K562 (cell line): ENCODE data around the gene MAN1B1. TPM values are rescaled to one million over a fixed set of nuclear protein-coding genes. Genes with fewer than 3 reads are reported as not detected.
"Not testable (repeated sequence)": the region's sequence is repeated elsewhere in the genome, so short reads cannot be mapped to it uniquely, and the experiment has no call there.

Source experiments
- ATAC-seq: fragments of 200-7000 bp; cut with Tn5 transposase; 3 replicates; pipeline ENCODE4 v1.9.1; 2020; ENCODE audit warnings: moderate library complexity
- BruUV-seq: library from RNA; stranded (reverse); fragments of 400-500 nt; replicated peaks from 2 replicates; lab custom pipeline; 2021; lab: Mats Ljungman, UMichigan
- CTCF ChIA-PET: fragments of 300-600 bp; formaldehyde crosslinking; extraction: SDS; loops from one replicate; lab custom pipeline; 2021; ENCODE audit warnings: low intra/inter-chr PET ratio; lab: Yijun Ruan, JAX
- POLR2A ChIA-PET: fragments of 300-600, 350-650 bp; sonication (Branson Sonifier 250); formaldehyde crosslinking; extraction: SDS; loops from one replicate; lab custom pipeline; 2021; ENCODE audit warnings: antibody characterized with exemption, inconsistent platforms; lab: Yijun Ruan, JAX
- DNase-seq, 4 experiments: peaks; one replicate each; pipeline versions ENCODE4 v3.0.0 to v3.0.0-alpha.2; 2011 to 2018; ENCODE audit warnings: low spot score in 3 of 4, mixed read lengths in 3 of 4; ENCODE audit errors: extremely low read depth in 1 of 4
- FAIRE-seq: peaks from 2 replicates; lab custom pipeline; 2011; peaks lifted over from hg19 to GRCh38; lab: Jason Lieb, UNC
- H2AFZ ChIP-seq: 2 replicates; pipeline ENCODE4 v1.6.0; 2011; ENCODE audit warnings: low read depth, low read length, control low read depth, inconsistent platforms
- H3K27ac ChIP-seq: fragments of 200-600 bp; 3 replicates; pipeline ENCODE4 v1.8.0; 2011; ENCODE audit warnings: low read depth, mild to moderate bottlenecking, control low read depth, inconsistent platforms, low read length, moderate library complexity, mixed read lengths; ENCODE audit errors: extremely low read depth
- H3K27me3 ChIP-seq, 2 experiments: fragments of 300-600 bp in 1 of 2; 2 replicates in 1 of 2; 3 replicates in 1 of 2; pipeline versions ENCODE4 v1.6.0 to v1.8.0; 2011; ENCODE audit warnings: inconsistent platforms in 2 of 2, low read length in 2 of 2, mild to moderate bottlenecking in 1 of 2, mixed read lengths in 1 of 2, moderate library complexity in 1 of 2; ENCODE audit not compliant: control insufficient read depth in 2 of 2, insufficient read depth in 2 of 2
- H3K36me3 ChIP-seq: fragments of 300-600 bp; 3 replicates; pipeline ENCODE4 v1.8.0; 2011; ENCODE audit warnings: mild to moderate bottlenecking, low read length, inconsistent platforms; ENCODE audit not compliant: control insufficient read depth, insufficient read depth
- H3K4me1 ChIP-seq, 2 experiments: fragments of 200-600 bp in 1 of 2; replicated peaks in 1 of 2; 2 replicates in 1 of 2; 3 replicates in 1 of 2; pipeline versions ENCODE4 v1.5.1 to v1.8.0; 2011; ENCODE audit warnings: inconsistent platforms in 2 of 2, low read length in 2 of 2, mild to moderate bottlenecking in 1 of 2, mixed read lengths in 1 of 2, moderate library complexity in 1 of 2; ENCODE audit not compliant: control insufficient read depth in 2 of 2, insufficient read depth in 2 of 2
- H3K4me2 ChIP-seq: 2 replicates; pipeline ENCODE4 v1.6.1; 2011; ENCODE audit warnings: low read length, control low read depth, inconsistent platforms, mixed read lengths; ENCODE audit not compliant: insufficient read depth
- H3K4me3 ChIP-seq: fragments of 200-600 bp; sonication (generic), shearing (Covaris generic); 2 replicates; pipeline ENCODE4 v1.5.1; 2016; ENCODE audit warnings: control low read depth, inconsistent platforms
- H3K79me2 ChIP-seq: fragments of 200-600 bp; 3 replicates; pipeline ENCODE4 v1.8.0; 2011; ENCODE audit warnings: low read length, inconsistent platforms; ENCODE audit not compliant: control insufficient read depth, insufficient read depth
- H3K9ac ChIP-seq, 2 experiments: 2 replicates each; pipeline versions ENCODE4 v1.6.0 to v1.6.1; 2011; ENCODE audit warnings: low read depth in 2 of 2, low read length in 2 of 2, control low read depth in 1 of 2, inconsistent platforms in 1 of 2, mild to moderate bottlenecking in 1 of 2, mixed read lengths in 1 of 2; ENCODE audit not compliant: insufficient read depth in 1 of 2
- H3K9me1 ChIP-seq: one replicate; pipeline ENCODE4 v1.6.0; 2011; ENCODE audit warnings: inconsistent platforms, mild to moderate bottlenecking, low read length, moderate library complexity; ENCODE audit not compliant: control insufficient read depth, insufficient read depth
- H3K9me3 ChIP-seq: replicated peaks from 2 replicates; pipeline ENCODE4 v1.5.1; 2011; ENCODE audit warnings: low read depth, low read length, inconsistent platforms; ENCODE audit not compliant: control insufficient read depth, insufficient read depth
- H4K20me1 ChIP-seq: replicated peaks from 2 replicates; pipeline ENCODE4 v1.6.1; 2011; ENCODE audit warnings: low read length, inconsistent platforms, mixed read lengths; ENCODE audit not compliant: control insufficient read depth, insufficient read depth
- POLR2G ChIP-seq: fragments of 200-400 bp; formaldehyde crosslinking; IDR thresholded peaks from 2 replicates; pipeline ENCODE4 v1.6.1; 2017; ENCODE audit warnings: low read depth, mild to moderate bottlenecking, antibody characterized with exemption, low read length, moderate library complexity
- WGBS: fragments of 100-300 bp; shearing (Covaris generic); methylation state at CpG from one replicate; pipeline ENCODE4 v1.1.6; 2016; ENCODE audit warnings: low coverage, mixed read lengths; ENCODE audit not compliant: insufficient coverage; ENCODE audit errors: missing lambda C conversion rate; 5-methylcytosine and 5-hydroxymethylcytosine counted together
- in situ Hi-C: fragments of 300-500 bp; cut with MboI; formaldehyde crosslinking; loops from 4 replicates; pipeline ENCODE4 v1.15.0; 2018; ENCODE audit warnings: inconsistent platforms, mixed read lengths
- intact Hi-C: fragments of 100-400 bp; cut with micrococcal nuclease; formaldehyde crosslinking; loops from 2 replicates; pipeline ENCODE4 v1.14.2; 2022
- polyA plus RNA-seq, 8 experiments: library from polyadenylated mRNA; depleted of rRNA in 4 of 8; stranded (reverse) in 5 of 8; unstranded in 3 of 8; fragments of >200 nt; fragmentation: Nextera tagmentation in 2 of 8; fragmentation: Illumina TruSeq in 1 of 8; extraction: Ambion mirVana in 2 of 8; extraction: Trizol in 1 of 8; gene quantifications; 2 replicates each; pipeline versions ENCODE4 v1.2.1 to v1.2.3, GENCODE V29; 2011 to 2014; ENCODE audit warnings: inconsistent platforms in 1 of 8, missing spikeins in 1 of 8
- total RNA-seq, 7 experiments: library from RNA; depleted of rRNA in 6 of 7; stranded (reverse); fragments of >200 nt in 6 of 7; fragmentation: Illumina TruSeq in 2 of 7; extraction: Trizol in 2 of 7; gene quantifications; 2 replicates each; pipeline versions ENCODE4 v1.2.1 to v1.2.3, GENCODE V29; 2011 to 2021; ENCODE audit warnings: low replicate concordance in 1 of 7
- TF ChIP-seq, protein P1 (sequence below): sonication (generic); formaldehyde crosslinking; IDR thresholded peaks from 2 replicates; pipeline ENCODE4 v1.8.0; 2022; ENCODE audit warnings: mild to moderate bottlenecking, missing genetic modification reagents

The MAN1B1 gene
- total and polyA plus RNA-seq, 9 of the 15 experiments (the other 6 are each of a cell fraction or from before 2014, with no cell fraction given): 0.55 to 36.6 (median 27.3) TPM

DNA sequence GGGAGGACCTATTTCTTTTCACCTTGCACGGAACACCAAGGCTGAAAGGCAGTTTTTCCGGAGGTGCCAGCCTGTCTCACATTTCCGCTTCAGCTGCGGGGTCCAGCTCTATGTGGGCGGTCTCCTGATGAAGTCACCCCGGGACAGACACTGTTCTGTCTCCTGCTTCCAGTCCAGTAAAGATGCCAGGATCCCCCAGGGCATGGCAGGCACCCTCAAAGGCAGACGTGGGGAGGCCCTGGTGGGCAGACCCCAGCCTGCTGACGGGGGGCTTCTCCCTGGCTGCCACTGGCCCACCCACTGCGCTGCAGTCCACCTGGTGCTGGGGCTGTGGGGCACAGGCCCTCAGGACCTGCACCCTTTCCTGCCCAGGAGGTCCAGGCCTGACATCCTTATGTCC, 24.0 kb upstream of the MAN1B1 start:
- FAIRE-seq, H3K27me3 ChIP-seq, DNase-seq, intact Hi-C loops, H3K79me2 ChIP-seq, H3K9ac ChIP-seq, H3K4me3 ChIP-seq, H3K4me2 ChIP-seq, in situ Hi-C loops, BruUV-seq, H4K20me1 ChIP-seq, H2AFZ ChIP-seq, H3K9me3 ChIP-seq, ATAC-seq, CTCF ChIA-PET, H3K27ac ChIP-seq, H3K9me1 ChIP-seq: not testable (repeated sequence)
- TF ChIP-seq, protein P1, sequence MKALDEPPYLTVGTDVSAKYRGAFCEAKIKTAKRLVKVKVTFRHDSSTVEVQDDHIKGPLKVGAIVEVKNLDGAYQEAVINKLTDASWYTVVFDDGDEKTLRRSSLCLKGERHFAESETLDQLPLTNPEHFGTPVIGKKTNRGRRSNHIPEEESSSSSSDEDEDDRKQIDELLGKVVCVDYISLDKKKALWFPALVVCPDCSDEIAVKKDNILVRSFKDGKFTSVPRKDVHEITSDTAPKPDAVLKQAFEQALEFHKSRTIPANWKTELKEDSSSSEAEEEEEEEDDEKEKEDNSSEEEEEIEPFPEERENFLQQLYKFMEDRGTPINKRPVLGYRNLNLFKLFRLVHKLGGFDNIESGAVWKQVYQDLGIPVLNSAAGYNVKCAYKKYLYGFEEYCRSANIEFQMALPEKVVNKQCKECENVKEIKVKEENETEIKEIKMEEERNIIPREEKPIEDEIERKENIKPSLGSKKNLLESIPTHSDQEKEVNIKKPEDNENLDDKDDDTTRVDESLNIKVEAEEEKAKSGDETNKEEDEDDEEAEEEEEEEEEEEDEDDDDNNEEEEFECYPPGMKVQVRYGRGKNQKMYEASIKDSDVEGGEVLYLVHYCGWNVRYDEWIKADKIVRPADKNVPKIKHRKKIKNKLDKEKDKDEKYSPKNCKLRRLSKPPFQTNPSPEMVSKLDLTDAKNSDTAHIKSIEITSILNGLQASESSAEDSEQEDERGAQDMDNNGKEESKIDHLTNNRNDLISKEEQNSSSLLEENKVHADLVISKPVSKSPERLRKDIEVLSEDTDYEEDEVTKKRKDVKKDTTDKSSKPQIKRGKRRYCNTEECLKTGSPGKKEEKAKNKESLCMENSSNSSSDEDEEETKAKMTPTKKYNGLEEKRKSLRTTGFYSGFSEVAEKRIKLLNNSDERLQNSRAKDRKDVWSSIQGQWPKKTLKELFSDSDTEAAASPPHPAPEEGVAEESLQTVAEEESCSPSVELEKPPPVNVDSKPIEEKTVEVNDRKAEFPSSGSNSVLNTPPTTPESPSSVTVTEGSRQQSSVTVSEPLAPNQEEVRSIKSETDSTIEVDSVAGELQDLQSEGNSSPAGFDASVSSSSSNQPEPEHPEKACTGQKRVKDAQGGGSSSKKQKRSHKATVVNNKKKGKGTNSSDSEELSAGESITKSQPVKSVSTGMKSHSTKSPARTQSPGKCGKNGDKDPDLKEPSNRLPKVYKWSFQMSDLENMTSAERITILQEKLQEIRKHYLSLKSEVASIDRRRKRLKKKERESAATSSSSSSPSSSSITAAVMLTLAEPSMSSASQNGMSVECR (CRISPR knock-in tag): peak; percentile 3; the same call in 1 of the 2 replicates
- 0 out of 2 replicates have a peak, but pooled peaks have one; percentile 19 for TF ChIP-seq POLR2G
- Histone ChIP-seq H3K36me3 (peaks cover 33% of the 10 kb centered on the region; the same call in 2 of the 3 replicates), H3K4me1 (peaks cover under 1 to 38% of the 10 kb centered on the region in 2 experiments; a peak in 4 of 5 replicates)
- POLR2A ChIA-PET: interaction anchor here (0.5 kb wide), 1 partner anchor 186 kb away, joined by 5 read pairs; no protein-coding TSS in a partner anchor
- WGBS: 69% methylated on average over 5 of the region's 9 CpGs
